ENCODE results near the gene ASNS.
A peak's percentile ranks its signal among the peaks of the same experiment; 100 is the strongest.

Gene ASNS

GRCh38 chr7:97842006-97842405 is 30.2 kb downstream of the ASNS start:
- no peak for FAIRE-seq

GRCh38 chr7:97835296-97836138 is 36.7 kb downstream of the ASNS start:
- peak; percentile 76 for FAIRE-seq

- no peak for FAIRE-seq
Observed at GRCh38 chr7:97819161-97819560, 53.0 kb downstream of the ASNS start.

- FAIRE-seq: no peak
Observed at GRCh38 chr7:97818066-97818663, 54.0 kb downstream of the ASNS start.
